ENCODE results near the gene ATAT1. TPM values are rescaled to one million over a fixed set of nuclear protein-coding genes. Genes with fewer than 3 reads are reported as not detected.

Gene ATAT1
- total and polyA plus RNA-seq, 9 of the 15 experiments (the other 6 are each of a cell fraction or from before 2014, with no cell fraction given), result 0.65 to 5.8 (median 1.6) TPM

- TF ChIP-seq, protein P1, sequence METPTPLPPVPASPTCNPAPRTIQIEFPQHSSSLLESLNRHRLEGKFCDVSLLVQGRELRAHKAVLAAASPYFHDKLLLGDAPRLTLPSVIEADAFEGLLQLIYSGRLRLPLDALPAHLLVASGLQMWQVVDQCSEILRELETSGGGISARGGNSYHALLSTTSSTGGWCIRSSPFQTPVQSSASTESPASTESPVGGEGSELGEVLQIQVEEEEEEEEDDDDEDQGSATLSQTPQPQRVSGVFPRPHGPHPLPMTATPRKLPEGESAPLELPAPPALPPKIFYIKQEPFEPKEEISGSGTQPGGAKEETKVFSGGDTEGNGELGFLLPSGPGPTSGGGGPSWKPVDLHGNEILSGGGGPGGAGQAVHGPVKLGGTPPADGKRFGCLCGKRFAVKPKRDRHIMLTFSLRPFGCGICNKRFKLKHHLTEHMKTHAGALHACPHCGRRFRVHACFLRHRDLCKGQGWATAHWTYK (CRISPR knock-in tag; IDR thresholded peaks at IDR 0.05), result peak; percentile 29; the same call in 1 of the 2 replicates
- TF ChIP-seq CREB5 (CRISPR knock-in tag; IDR thresholded peaks at IDR 0.05) (0 out of 2 replicates have a peak, but pooled peaks have one; percentile 32), KDM5B (IDR thresholded peaks at IDR 0.05; ENCODE audit: insufficient replicate concordance, low read depth, low read length) (peak; percentile 80), PML (IDR thresholded peaks at IDR 0.05; ENCODE audit: low read length) (peak; percentile 67; the same call in 1 of the 2 replicates), HDGF (IDR thresholded peaks at IDR 0.05) (0 out of 2 replicates have a peak, but pooled peaks have one; percentile 25), HDAC1 (IDR thresholded peaks at IDR 0.05) (peak in 1 of 2 experiments; percentile 48; a peak in 2 of 4 replicates), SUPT5H (IDR thresholded peaks at IDR 0.05) (peak; percentile 85), NCOA1 (IDR thresholded peaks at IDR 0.05; ENCODE audit: low read depth) (peak; percentile 55), ARID4B (CRISPR knock-in tag; IDR thresholded peaks at IDR 0.05) (peak; percentile 2; the same call in 1 of the 2 replicates), OTX1 (CRISPR knock-in tag; IDR thresholded peaks at IDR 0.05) (no peak; the same call in 1 of the 2 replicates), POLR2AphosphoS5 (IDR thresholded peaks at IDR 0.05; ENCODE audit: control insufficient read depth, insufficient read depth, low read depth, low read length) (peak; percentile 54; the same call in 1 of the 2 replicates), GTF2E2 (tag; IDR thresholded peaks at IDR 0.05) (peak; percentile 89), TCF3 (CRISPR knock-in tag; IDR thresholded peaks at IDR 0.05) (peak; percentile 26; the same call in 1 of the 2 replicates), CREM (IDR thresholded peaks at IDR 0.05; ENCODE audit: low read depth) (peak; percentile 61), CHD2 (IDR thresholded peaks at IDR 0.05; ENCODE audit: low read depth, low read length) (peak; percentile 46; the same call in 1 of the 2 replicates), TBP (optimal IDR thresholded peaks at IDR 0.05; ENCODE audit: low read depth, low read length) (peak; percentile 62)
- TF ChIP-seq, protein P2, sequence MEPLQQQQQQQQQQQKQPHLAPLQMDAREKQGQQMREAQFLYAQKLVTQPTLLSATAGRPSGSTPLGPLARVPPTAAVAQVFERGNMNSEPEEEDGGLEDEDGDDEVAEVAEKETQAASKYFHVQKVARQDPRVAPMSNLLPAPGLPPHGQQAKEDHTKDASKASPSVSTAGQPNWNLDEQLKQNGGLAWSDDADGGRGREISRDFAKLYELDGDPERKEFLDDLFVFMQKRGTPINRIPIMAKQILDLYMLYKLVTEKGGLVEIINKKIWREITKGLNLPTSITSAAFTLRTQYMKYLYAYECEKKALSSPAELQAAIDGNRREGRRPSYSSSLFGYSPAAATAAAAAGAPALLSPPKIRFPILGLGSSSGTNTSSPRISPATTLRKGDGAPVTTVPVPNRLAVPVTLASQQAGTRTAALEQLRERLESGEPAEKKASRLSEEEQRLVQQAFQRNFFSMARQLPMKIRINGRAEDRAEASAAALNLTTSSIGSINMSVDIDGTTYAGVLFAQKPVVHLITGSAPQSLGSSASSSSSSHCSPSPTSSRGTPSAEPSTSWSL (CRISPR knock-in tag; IDR thresholded peaks at IDR 0.05; ENCODE audit: borderline replicate concordance), result no peak
Measured at GRCh38 chr6:30682143-30683117, 55.8 kb downstream of the ATAT1 start (continued).

Data from K562 (cell line).